Measurements from ENCODE around the gene C1orf35.

- TF ChIP-seq EP300 (IDR thresholded peaks at IDR 0.05) (no peak), POLR2A (IDR thresholded peaks at IDR 0.05) (no peak)
Measured at GRCh38 chr1:228099331-228099732, 3.8 kb downstream of the C1orf35 start.
